HepG2 (cell line): ENCODE results near the gene BCLAF1. TPM values are rescaled to one million over a fixed set of nuclear protein-coding genes. Genes with fewer than 3 reads are reported as not detected.

Experiments used
- DBP ChIP-seq: sonication (generic); formaldehyde crosslinking; IDR thresholded peaks from 2 replicates; pipeline ENCODE4 v1.4.0; 2020; ENCODE audit warnings: missing genetic modification reagents; ENCODE audit errors: not compliant biosample characterization
- EEA1 ChIP-seq: sonication (generic); formaldehyde crosslinking; IDR thresholded peaks from 2 replicates; pipeline ENCODE4 v1.5.1; 2020; ENCODE audit warnings: mild to moderate bottlenecking, missing genetic modification reagents, borderline replicate concordance
- HMG20A ChIP-seq: IDR thresholded peaks from 2 replicates; pipeline ENCODE4 v1.6.1; 2016; ENCODE audit warnings: borderline replicate concordance
- KLF12 ChIP-seq: sonication (generic); formaldehyde crosslinking; IDR thresholded peaks from 2 replicates; pipeline ENCODE4 v1.4.0; 2020; ENCODE audit warnings: missing genetic modification reagents, borderline replicate concordance
- KMT2A ChIP-seq: sonication (generic); formaldehyde crosslinking; IDR thresholded peaks from 2 replicates; pipeline ENCODE4 v1.4.0; 2020; ENCODE audit warnings: missing genetic modification reagents
- MTA3 ChIP-seq: sonication (generic); formaldehyde crosslinking; IDR thresholded peaks from 2 replicates; pipeline ENCODE4 v1.4.0; 2020; ENCODE audit warnings: missing genetic modification reagents
- SKIL ChIP-seq: sonication (generic); formaldehyde crosslinking; IDR thresholded peaks from 2 replicates; pipeline ENCODE4 v1.8.0; 2022; ENCODE audit warnings: missing genetic modification reagents, mild to moderate bottlenecking, moderate library complexity, borderline replicate concordance
- ZNF136 ChIP-seq: sonication (generic); formaldehyde crosslinking; IDR thresholded peaks from 2 replicates; pipeline ENCODE4 v1.8.1; 2022; ENCODE audit warnings: low read depth, mild to moderate bottlenecking, moderate library complexity, missing genetic modification reagents
- ZNF276 ChIP-seq: sonication (generic); formaldehyde crosslinking; IDR thresholded peaks from 2 replicates; pipeline ENCODE4 v1.4.0; 2020; ENCODE audit warnings: mild to moderate bottlenecking, low read depth, missing genetic modification reagents
- ZNF891 ChIP-seq: sonication (generic); formaldehyde crosslinking; IDR thresholded peaks from 2 replicates; pipeline ENCODE4 v1.5.0; 2020; ENCODE audit warnings: mild to moderate bottlenecking, missing genetic modification reagents
- polyA plus RNA-seq, 8 experiments: library from polyadenylated mRNA; depleted of rRNA in 3 of 8; stranded (reverse) in 7 of 8; unstranded in 1 of 8; fragments of >200 nt; fragmentation: Illumina TruSeq in 4 of 8; extraction: Trizol in 4 of 8; gene quantifications; 2 replicates each; pipeline versions ENCODE4 v1.2.1 to v1.2.3, GENCODE V29; 2011 to 2016; ENCODE audit warnings: low read depth in 4 of 8, missing spikeins in 1 of 8, mixed read lengths in 1 of 8; ENCODE audit not compliant: insufficient read depth in 1 of 8
- total RNA-seq, 5 experiments: library from RNA; depleted of rRNA; stranded (reverse); fragments of >200 nt; fragmentation: Illumina TruSeq; extraction: Trizol; gene quantifications; 2 replicates each; pipeline ENCODE4 v1.2.3, GENCODE V29; 2016; ENCODE audit warnings: low read depth in 1 of 5
- TF ChIP-seq, protein P1 (sequence below): sonication (generic); formaldehyde crosslinking; conservative IDR thresholded peaks from 2 replicates; pipeline ENCODE4 v1.8.0; 2022; ENCODE audit warnings: low read depth, missing genetic modification reagents
- TF ChIP-seq, protein P2 (sequence below): IDR thresholded peaks from 2 replicates; pipeline ENCODE4 v1.6.1; 2016; ENCODE audit warnings: low read depth, missing genetic modification reagents, missing compliant biosample characterization
- TF ChIP-seq, protein P3 (sequence below): sonication (generic); formaldehyde crosslinking; IDR thresholded peaks from 2 replicates; pipeline ENCODE4 v1.5.0; 2020; ENCODE audit warnings: missing genetic modification reagents, mild to moderate bottlenecking, borderline replicate concordance
- TF ChIP-seq, protein P4 (sequence below): sonication (generic); formaldehyde crosslinking; IDR thresholded peaks from 2 replicates; pipeline ENCODE4 v1.5.0; 2020; ENCODE audit warnings: missing genetic modification reagents

Gene BCLAF1
- total and polyA plus RNA-seq, 2 of the 13 experiments (the other 11 are each of a cell fraction or from before 2014, with no cell fraction given) = 55.3 to 292 TPM

- TF ChIP-seq ZNF276 (CRISPR knock-in tag) (0 out of 2 replicates have a peak, but pooled peaks have one; percentile 12), DBP (peak; percentile 33), HMG20A (CRISPR knock-in tag) (no peak), SKIL (CRISPR knock-in tag) (no peak), ZNF891 (CRISPR knock-in tag) (peak; percentile 57; the same call in 1 of the 2 replicates), ZNF136 (CRISPR knock-in tag) (no peak), KLF12 (CRISPR knock-in tag) (no peak), EEA1 (no peak), MTA3 (CRISPR knock-in tag) (no peak), KMT2A (CRISPR knock-in tag) (0 out of 2 replicates have a peak, but pooled peaks have one; percentile 7)
- TF ChIP-seq, protein P1, sequence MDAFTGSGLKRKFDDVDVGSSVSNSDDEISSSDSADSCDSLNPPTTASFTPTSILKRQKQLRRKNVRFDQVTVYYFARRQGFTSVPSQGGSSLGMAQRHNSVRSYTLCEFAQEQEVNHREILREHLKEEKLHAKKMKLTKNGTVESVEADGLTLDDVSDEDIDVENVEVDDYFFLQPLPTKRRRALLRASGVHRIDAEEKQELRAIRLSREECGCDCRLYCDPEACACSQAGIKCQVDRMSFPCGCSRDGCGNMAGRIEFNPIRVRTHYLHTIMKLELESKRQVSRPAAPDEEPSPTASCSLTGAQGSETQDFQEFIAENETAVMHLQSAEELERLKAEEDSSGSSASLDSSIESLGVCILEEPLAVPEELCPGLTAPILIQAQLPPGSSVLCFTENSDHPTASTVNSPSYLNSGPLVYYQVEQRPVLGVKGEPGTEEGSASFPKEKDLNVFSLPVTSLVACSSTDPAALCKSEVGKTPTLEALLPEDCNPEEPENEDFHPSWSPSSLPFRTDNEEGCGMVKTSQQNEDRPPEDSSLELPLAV (CRISPR knock-in tag) = no peak
- TF ChIP-seq, protein P2, sequence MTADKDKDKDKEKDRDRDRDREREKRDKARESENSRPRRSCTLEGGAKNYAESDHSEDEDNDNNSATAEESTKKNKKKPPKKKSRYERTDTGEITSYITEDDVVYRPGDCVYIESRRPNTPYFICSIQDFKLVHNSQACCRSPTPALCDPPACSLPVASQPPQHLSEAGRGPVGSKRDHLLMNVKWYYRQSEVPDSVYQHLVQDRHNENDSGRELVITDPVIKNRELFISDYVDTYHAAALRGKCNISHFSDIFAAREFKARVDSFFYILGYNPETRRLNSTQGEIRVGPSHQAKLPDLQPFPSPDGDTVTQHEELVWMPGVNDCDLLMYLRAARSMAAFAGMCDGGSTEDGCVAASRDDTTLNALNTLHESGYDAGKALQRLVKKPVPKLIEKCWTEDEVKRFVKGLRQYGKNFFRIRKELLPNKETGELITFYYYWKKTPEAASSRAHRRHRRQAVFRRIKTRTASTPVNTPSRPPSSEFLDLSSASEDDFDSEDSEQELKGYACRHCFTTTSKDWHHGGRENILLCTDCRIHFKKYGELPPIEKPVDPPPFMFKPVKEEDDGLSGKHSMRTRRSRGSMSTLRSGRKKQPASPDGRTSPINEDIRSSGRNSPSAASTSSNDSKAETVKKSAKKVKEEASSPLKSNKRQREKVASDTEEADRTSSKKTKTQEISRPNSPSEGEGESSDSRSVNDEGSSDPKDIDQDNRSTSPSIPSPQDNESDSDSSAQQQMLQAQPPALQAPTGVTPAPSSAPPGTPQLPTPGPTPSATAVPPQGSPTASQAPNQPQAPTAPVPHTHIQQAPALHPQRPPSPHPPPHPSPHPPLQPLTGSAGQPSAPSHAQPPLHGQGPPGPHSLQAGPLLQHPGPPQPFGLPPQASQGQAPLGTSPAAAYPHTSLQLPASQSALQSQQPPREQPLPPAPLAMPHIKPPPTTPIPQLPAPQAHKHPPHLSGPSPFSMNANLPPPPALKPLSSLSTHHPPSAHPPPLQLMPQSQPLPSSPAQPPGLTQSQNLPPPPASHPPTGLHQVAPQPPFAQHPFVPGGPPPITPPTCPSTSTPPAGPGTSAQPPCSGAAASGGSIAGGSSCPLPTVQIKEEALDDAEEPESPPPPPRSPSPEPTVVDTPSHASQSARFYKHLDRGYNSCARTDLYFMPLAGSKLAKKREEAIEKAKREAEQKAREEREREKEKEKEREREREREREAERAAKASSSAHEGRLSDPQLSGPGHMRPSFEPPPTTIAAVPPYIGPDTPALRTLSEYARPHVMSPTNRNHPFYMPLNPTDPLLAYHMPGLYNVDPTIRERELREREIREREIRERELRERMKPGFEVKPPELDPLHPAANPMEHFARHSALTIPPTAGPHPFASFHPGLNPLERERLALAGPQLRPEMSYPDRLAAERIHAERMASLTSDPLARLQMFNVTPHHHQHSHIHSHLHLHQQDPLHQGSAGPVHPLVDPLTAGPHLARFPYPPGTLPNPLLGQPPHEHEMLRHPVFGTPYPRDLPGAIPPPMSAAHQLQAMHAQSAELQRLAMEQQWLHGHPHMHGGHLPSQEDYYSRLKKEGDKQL = no peak
- TF ChIP-seq, protein P3, sequence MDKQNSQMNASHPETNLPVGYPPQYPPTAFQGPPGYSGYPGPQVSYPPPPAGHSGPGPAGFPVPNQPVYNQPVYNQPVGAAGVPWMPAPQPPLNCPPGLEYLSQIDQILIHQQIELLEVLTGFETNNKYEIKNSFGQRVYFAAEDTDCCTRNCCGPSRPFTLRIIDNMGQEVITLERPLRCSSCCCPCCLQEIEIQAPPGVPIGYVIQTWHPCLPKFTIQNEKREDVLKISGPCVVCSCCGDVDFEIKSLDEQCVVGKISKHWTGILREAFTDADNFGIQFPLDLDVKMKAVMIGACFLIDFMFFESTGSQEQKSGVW (CRISPR knock-in tag) = no peak
- TF ChIP-seq, protein P4, sequence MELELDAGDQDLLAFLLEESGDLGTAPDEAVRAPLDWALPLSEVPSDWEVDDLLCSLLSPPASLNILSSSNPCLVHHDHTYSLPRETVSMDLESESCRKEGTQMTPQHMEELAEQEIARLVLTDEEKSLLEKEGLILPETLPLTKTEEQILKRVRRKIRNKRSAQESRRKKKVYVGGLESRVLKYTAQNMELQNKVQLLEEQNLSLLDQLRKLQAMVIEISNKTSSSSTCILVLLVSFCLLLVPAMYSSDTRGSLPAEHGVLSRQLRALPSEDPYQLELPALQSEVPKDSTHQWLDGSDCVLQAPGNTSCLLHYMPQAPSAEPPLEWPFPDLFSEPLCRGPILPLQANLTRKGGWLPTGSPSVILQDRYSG (CRISPR knock-in tag) = peak; percentile 93; the same call in 1 of the 2 replicates
Measured at GRCh38 chr6:136290410-136291010, 864 bp upstream of the BCLAF1 start (continued).
